Tracheal epithelial cell (primary cell): ENCODE results near the gene TMPRSS6. TPM values are rescaled to one million over a fixed set of nuclear protein-coding genes. Genes with fewer than 3 reads are reported as not detected.

ENCODE experiments used
- total RNA-seq: library from RNA; depleted of rRNA; stranded (reverse); fragments of >200 nt; gene quantifications from 2 replicates; pipeline ENCODE4 v1.2.1, GENCODE V29; 2014

The TMPRSS6 gene
- total RNA-seq, result not detected in 2 replicates

GRCh38 chr22:37109242-37109917 is at the start of gene TMPRSS6:
TMPRSS6 (minus strand) TSS chr22:37109713; CDS start chr22:37103417, 6,296 bp downstream.

GRCh38 chr22:37051391-37052385 is 57.8 kb downstream of the TMPRSS6 start, which contains the start of gene KCTD17:
KCTD17 (plus strand) TSS chr22:37051742; CDS start chr22:37051761, 19 bp downstream.

GRCh38 chr22:37019309-37020191 is 90.0 kb downstream of the TMPRSS6 start, which contains the start of the genes MPST and TST:
MPST (plus strand) TSS chr22:37019742; CDS start chr22:37019837, 95 bp downstream.
TST (minus strand) TSS chr22:37019447; CDS start chr22:37018732, 715 bp downstream.

Other genes starting within 250 kb of the TMPRSS6 start
- gene NCF4, start 248.7 kb downstream of the TMPRSS6 start, total RNA-seq, result not detected in 2 replicates
- not detected in 2 replicates for gene CSF2RB, start 196.1 kb downstream of the TMPRSS6 start, total RNA-seq
- gene TST, start 90.3 kb downstream of the TMPRSS6 start, total RNA-seq, result 34.1 and 68.7 TPM in 2 replicates
- 190 and 252 TPM in 2 replicates for gene MPST, start 90.0 kb downstream of the TMPRSS6 start, total RNA-seq
- gene KCTD17, start 58.0 kb downstream of the TMPRSS6 start, total RNA-seq, result 10.9 and 17.1 TPM in 2 replicates
- not detected in 2 replicates for gene IL2RB, start 40.2 kb upstream of the TMPRSS6 start, total RNA-seq
- gene C1QTNF6, start 78.5 kb upstream of the TMPRSS6 start, total RNA-seq, result 4.3 TPM in 2 replicates
- gene SSTR3, start 102.8 kb upstream of the TMPRSS6 start, total RNA-seq, result under 0.01 TPM in 1 of 2 replicates, not detected in the other
- 16.6 and 18.1 TPM in 2 replicates for gene RAC2, start 134.6 kb upstream of the TMPRSS6 start, total RNA-seq
- gene CYTH4, start 172.8 kb upstream of the TMPRSS6 start, total RNA-seq, result 1.5 TPM in 1 of 2 replicates, not detected in the other